Measurements from ENCODE around the gene IGHMBP2. TPM values are rescaled to one million over a fixed set of nuclear protein-coding genes. Genes with fewer than 3 reads are reported as not detected.
A peak's percentile ranks its signal among the peaks of the same experiment; 100 is the strongest.

The IGHMBP2 gene
- total and polyA plus RNA-seq, 8 donors = 16.9 to 30.4 (median 19.3) TPM

- Histone ChIP-seq H3K27ac (no peak overlapping the region), H3K4me3 (no peak overlapping the region), H3K36me3 (no peaks in the 10 kb centered on the region), H3K9me3 (no peaks in the 10 kb centered on the region), H3K4me1 (no peaks in the 10 kb centered on the region), H3K27me3 (peaks cover 0 to 33% of the 10 kb centered on the region in 2 donors)
- TF ChIP-seq CTCF (IDR thresholded peaks at IDR 0.05) = no peak
- peak in 1 of 4 donors; percentile 4 for DNase-seq
- intact Hi-C loops (cut with DNase I) = no loop called here
- ATAC-seq = no peak
Measured at GRCh38 chr11:68966894-68967780, 63.4 kb downstream of the IGHMBP2 start.

GRCh38 chr11:68968306-68969250 lies 64.9 kb downstream of the IGHMBP2 start:
- no peaks in the 10 kb centered on the region for H3K9me3 ChIP-seq
- no peaks in the 10 kb centered on the region for H3K36me3 ChIP-seq
- no peaks in the 10 kb centered on the region for H3K4me1 ChIP-seq
- ATAC-seq (no peak), DNase-seq (peak in 1 of 4 donors; percentile 14)
- peaks cover 0 to 33% of the 10 kb centered on the region in 2 donors for H3K27me3 ChIP-seq
- H3K4me3 ChIP-seq = no peak overlapping the region
- no peak overlapping the region for H3K27ac ChIP-seq
- TF ChIP-seq CTCF (IDR thresholded peaks at IDR 0.05) = no peak
- intact Hi-C loops (cut with DNase I) = no loop called here

- ATAC-seq (no peak), DNase-seq (peak in 1 of 4 donors; percentile 5)
- intact Hi-C loops (cut with DNase I) = no loop called here
- Histone ChIP-seq H3K27ac (no peak overlapping the region), H3K4me1 (no peaks in the 10 kb centered on the region), H3K9me3 (no peaks in the 10 kb centered on the region), H3K4me3 (no peak overlapping the region), H3K27me3 (peaks cover 0 to 33% of the 10 kb centered on the region in 2 donors), H3K36me3 (no peaks in the 10 kb centered on the region)
- TF ChIP-seq CTCF (IDR thresholded peaks at IDR 0.05) = no peak
Measured at GRCh38 chr11:68969386-68969785, 65.7 kb downstream of the IGHMBP2 start.

GRCh38 chr11:68970921-68971636 lies 67.4 kb downstream of the IGHMBP2 start:
- intact Hi-C loops (cut with DNase I) = no loop called here
- H3K4me3 ChIP-seq = no peak overlapping the region
- peaks cover 0 to 33% of the 10 kb centered on the region in 2 donors for H3K27me3 ChIP-seq
- no peaks in the 10 kb centered on the region for H3K36me3 ChIP-seq
- no peak for TF ChIP-seq CTCF (IDR thresholded peaks at IDR 0.05)
- H3K4me1 ChIP-seq = no peaks in the 10 kb centered on the region
- peak in 1 of 4 donors; percentile 2 for DNase-seq
- no peak overlapping the region for H3K27ac ChIP-seq
- no peaks in the 10 kb centered on the region for H3K9me3 ChIP-seq
- no peak for ATAC-seq
